K562 (cell line): ENCODE data around the gene RANBP6.

ENCODE experiments used
- ARNT ChIP-seq, 2 experiments: fragments of 450-650 bp; IDR thresholded peaks; 2 replicates each; pipeline ENCODE4 v1.6.1; 2016; ENCODE audit warnings: mild to moderate bottlenecking in 1 of 2
- DACH1 ChIP-seq: fragments of 450-650 bp; IDR thresholded peaks from 2 replicates; pipeline ENCODE4 v1.6.1; 2018; ENCODE audit not compliant: partially characterized antibody
- HCFC1 ChIP-seq: IDR thresholded peaks from 2 replicates; pipeline ENCODE4 v1.6.1; 2012; ENCODE audit warnings: low read depth, low read length, improper control_type of control experiment
- HDAC8 ChIP-seq: fragments of 450-650 bp; IDR thresholded peaks from 2 replicates; pipeline ENCODE4 v1.6.1; 2016; ENCODE audit warnings: mild to moderate bottlenecking, missing genetic modification characterization, moderate library complexity, missing compliant biosample characterization
- LARP7 ChIP-seq: fragments of 450-650 bp; IDR thresholded peaks from 2 replicates; pipeline ENCODE4 v1.6.1; 2016
- POLR2AphosphoS5 ChIP-seq: IDR thresholded peaks from 2 replicates; pipeline ENCODE4 v1.6.1; 2011; ENCODE audit warnings: mild to moderate bottlenecking, low read depth, low read length, moderate library complexity; ENCODE audit not compliant: control insufficient read depth, insufficient read depth
- RBBP5 ChIP-seq: fragments of 200-600 bp; sonication (generic); IDR thresholded peaks from 2 replicates; pipeline ENCODE4 v1.6.1; 2012; ENCODE audit warnings: borderline replicate concordance, mild to moderate bottlenecking, low read length, control low read depth, inconsistent platforms; ENCODE audit not compliant: insufficient read depth, poor library complexity, severe bottlenecking
- TARDBP ChIP-seq: fragments of 450-650 bp; IDR thresholded peaks from 2 replicates; pipeline ENCODE4 v1.6.1; 2016
- TF ChIP-seq, protein P1 (sequence below): sonication (generic); formaldehyde crosslinking; IDR thresholded peaks from 2 replicates; pipeline ENCODE4 v1.8.1; 2023; ENCODE audit warnings: mild to moderate bottlenecking, missing genetic modification reagents
- TF ChIP-seq, protein P2 (sequence below): fragments of 250-450 bp; sonication (Bioruptor Pico); IDR thresholded peaks from 2 replicates; pipeline ENCODE4 v1.5.1; 2021; ENCODE audit warnings: mild to moderate bottlenecking

DNA sequence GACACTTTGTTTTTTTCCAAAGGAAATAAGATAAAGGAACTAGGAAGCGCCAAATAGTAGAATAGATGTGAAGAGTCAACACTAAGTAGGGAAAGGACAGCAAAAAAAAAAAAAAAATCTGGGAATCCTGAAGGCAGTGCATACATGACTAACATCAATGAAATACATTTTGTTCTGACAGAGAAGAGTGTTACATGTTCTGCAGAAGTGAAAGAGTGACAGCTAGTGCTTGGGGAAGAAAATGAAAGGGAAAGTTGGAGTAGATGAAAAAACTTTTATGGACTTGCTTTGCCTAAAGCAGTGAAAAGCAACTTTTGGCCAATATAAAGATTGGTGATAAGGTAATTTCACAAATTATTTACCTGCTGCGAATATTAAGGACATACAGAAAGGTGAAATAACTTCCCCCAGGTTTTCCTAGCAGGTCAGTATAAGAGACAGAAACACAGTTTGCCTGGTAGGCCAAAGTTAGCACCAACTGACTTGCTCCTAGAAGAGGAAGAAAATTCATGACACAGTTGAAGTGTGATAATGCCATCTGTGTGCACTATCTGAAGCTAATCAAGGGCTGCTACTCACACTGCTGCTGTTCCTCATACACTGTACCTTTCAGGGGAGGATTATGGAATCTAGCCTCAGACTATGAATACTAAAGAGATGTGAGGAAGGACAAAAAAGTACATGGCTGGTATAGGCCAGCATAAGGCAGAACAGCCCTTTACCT, 38.6 kb downstream of the RANBP6 start:
- TF ChIP-seq HCFC1 (no peak), ARNT (IDR thresholded peaks at IDR 0.05) (no peak), RBBP5 (no peak), LARP7 (no peak), TARDBP (no peak), HDAC8 (tag) (no peak), DACH1 (no peak), POLR2AphosphoS5 (no peak)
- TF ChIP-seq, protein P1, sequence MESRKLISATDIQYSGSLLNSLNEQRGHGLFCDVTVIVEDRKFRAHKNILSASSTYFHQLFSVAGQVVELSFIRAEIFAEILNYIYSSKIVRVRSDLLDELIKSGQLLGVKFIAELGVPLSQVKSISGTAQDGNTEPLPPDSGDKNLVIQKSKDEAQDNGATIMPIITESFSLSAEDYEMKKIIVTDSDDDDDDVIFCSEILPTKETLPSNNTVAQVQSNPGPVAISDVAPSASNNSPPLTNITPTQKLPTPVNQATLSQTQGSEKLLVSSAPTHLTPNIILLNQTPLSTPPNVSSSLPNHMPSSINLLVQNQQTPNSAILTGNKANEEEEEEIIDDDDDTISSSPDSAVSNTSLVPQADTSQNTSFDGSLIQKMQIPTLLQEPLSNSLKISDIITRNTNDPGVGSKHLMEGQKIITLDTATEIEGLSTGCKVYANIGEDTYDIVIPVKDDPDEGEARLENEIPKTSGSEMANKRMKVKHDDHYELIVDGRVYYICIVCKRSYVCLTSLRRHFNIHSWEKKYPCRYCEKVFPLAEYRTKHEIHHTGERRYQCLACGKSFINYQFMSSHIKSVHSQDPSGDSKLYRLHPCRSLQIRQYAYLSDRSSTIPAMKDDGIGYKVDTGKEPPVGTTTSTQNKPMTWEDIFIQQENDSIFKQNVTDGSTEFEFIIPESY (CRISPR knock-in tag) = no peak
- TF ChIP-seq, protein P2, sequence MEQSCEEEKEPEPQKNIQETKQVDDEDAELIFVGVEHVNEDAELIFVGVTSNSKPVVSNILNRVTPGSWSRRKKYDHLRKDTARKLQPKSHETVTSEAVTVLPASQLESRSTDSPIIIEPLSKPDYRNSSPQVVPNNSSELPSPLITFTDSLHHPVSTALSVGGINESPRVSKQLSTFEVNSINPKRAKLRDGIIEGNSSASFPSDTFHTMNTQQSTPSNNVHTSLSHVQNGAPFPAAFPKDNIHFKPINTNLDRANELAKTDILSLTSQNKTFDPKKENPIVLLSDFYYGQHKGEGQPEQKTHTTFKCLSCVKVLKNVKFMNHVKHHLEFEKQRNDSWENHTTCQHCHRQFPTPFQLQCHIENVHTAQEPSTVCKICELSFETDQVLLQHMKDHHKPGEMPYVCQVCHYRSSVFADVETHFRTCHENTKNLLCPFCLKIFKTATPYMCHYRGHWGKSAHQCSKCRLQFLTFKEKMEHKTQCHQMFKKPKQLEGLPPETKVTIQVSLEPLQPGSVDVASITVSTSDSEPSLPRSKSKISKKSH (CRISPR knock-in tag) = no peak
